ENCODE data around the gene FER.
"Not testable (repeated sequence)": the region's sequence is repeated elsewhere in the genome, so short reads cannot be mapped to it uniquely, and the experiment has no call there.

Gene FER

GRCh38 chr5:109022056-109022455 lies 274.4 kb downstream of the FER start:
- H3K4me1 Mint-ChIP-seq = no peaks in the 10 kb centered on the region
- TF ChIP-seq CTCF (IDR thresholded peaks at IDR 0.05) = no peak
- peaks cover 10% of the 10 kb centered on the region for H3K9me3 Mint-ChIP-seq
- no peak overlapping the region for H3K27ac Mint-ChIP-seq
- no peak for DNase-seq
- H3K27me3 Mint-ChIP-seq (ENCODE audit: low read depth, poor library complexity) = no peaks in the 10 kb centered on the region
- peaks cover 18% of the 10 kb centered on the region for H3K36me3 Mint-ChIP-seq (ENCODE audit: low read depth)
- no peak overlapping the region for H3K4me3 Mint-ChIP-seq

DNA sequence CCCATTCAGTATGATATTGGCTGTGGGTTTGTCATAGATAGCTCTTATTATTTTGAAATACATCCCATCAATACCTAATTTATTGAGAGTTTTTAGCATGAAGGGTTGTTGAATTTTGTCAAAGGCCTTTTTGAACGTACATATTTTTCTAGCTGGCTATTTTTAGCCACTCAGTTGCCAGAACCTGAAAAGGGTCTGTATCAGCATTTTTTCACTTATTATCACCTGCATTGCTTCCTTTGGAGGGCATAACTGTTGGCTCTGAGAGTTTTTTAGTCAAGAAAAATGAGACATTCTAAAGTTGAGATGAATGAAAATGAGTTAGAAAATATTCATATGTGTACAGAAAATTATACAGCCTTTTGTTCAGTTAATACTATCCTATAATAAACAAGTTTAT lies 278.0 kb downstream of the FER start:
- not testable (repeated sequence) for H3K27me3 Mint-ChIP-seq (ENCODE audit: low read depth, poor library complexity); DNase-seq; H3K4me3 Mint-ChIP-seq; H3K27ac Mint-ChIP-seq; H3K4me1 Mint-ChIP-seq
- peaks cover 10% of the 10 kb centered on the region for H3K9me3 Mint-ChIP-seq
- H3K36me3 Mint-ChIP-seq (ENCODE audit: low read depth) = peaks cover 18% of the 10 kb centered on the region

GRCh38 chr5:109027983-109028607 lies 280.4 kb downstream of the FER start:
- Mint-ChIP-seq H3K27me3 (ENCODE audit: low read depth, poor library complexity) (no peaks in the 10 kb centered on the region), H3K36me3 (ENCODE audit: low read depth) (peaks cover 13% of the 10 kb centered on the region), H3K27ac (no peak overlapping the region), H3K4me3 (no peak overlapping the region), H3K9me3 (peaks cover 10% of the 10 kb centered on the region), H3K4me1 (no peaks in the 10 kb centered on the region)
- DNase-seq = no peak
- no peak for TF ChIP-seq CTCF (IDR thresholded peaks at IDR 0.05)

- Mint-ChIP-seq H3K36me3 (ENCODE audit: low read depth) (peaks cover 10% of the 10 kb centered on the region), H3K9me3 (peaks cover 8% of the 10 kb centered on the region), H3K27ac (no peak overlapping the region), H3K27me3 (ENCODE audit: low read depth, poor library complexity) (no peaks in the 10 kb centered on the region), H3K4me1 (peaks cover under 1% of the 10 kb centered on the region), H3K4me3 (no peak overlapping the region)
- DNase-seq = no peak
- no peak for TF ChIP-seq CTCF (IDR thresholded peaks at IDR 0.05)
These were observed 281.1 kb downstream of the FER start for GRCh38 chr5:109028608-109029299.

GRCh38 chr5:109029847-109030246 lies 282.1 kb downstream of the FER start:
- no peaks in the 10 kb centered on the region for H3K9me3 Mint-ChIP-seq
- no peak for DNase-seq
- H3K27me3 Mint-ChIP-seq (ENCODE audit: low read depth, poor library complexity) = no peaks in the 10 kb centered on the region
- H3K4me3 Mint-ChIP-seq = no peak overlapping the region
- no peaks in the 10 kb centered on the region for H3K36me3 Mint-ChIP-seq (ENCODE audit: low read depth)
- no peak for TF ChIP-seq CTCF (IDR thresholded peaks at IDR 0.05)
- peaks cover 11% of the 10 kb centered on the region for H3K4me1 Mint-ChIP-seq
- no peak overlapping the region for H3K27ac Mint-ChIP-seq

- H3K4me3 Mint-ChIP-seq = no peak overlapping the region
- no peak for DNase-seq
- H3K27me3 Mint-ChIP-seq (ENCODE audit: low read depth, poor library complexity) = no peaks in the 10 kb centered on the region
- no peak overlapping the region for H3K27ac Mint-ChIP-seq
- peaks cover 15% of the 10 kb centered on the region for H3K4me1 Mint-ChIP-seq
- TF ChIP-seq CTCF (IDR thresholded peaks at IDR 0.05) = no peak
- no peaks in the 10 kb centered on the region for H3K36me3 Mint-ChIP-seq (ENCODE audit: low read depth)
- no peaks in the 10 kb centered on the region for H3K9me3 Mint-ChIP-seq
These were observed 282.9 kb downstream of the FER start for GRCh38 chr5:109030360-109031143.

Measured in nephron progenitor cell (in vitro differentiated cells).